ENCODE measurements around the gene SPTA1.

Gene SPTA1

GRCh38 chr1:158711098-158711497 is 24.6 kb upstream of the SPTA1 start:
- H3K27ac ChIP-seq (ENCODE audit: low read depth, low read length) = no peak overlapping the region
- H3K36me3 ChIP-seq (ENCODE audit: control insufficient read depth, low read length) = no peaks in the 10 kb centered on the region
- no peaks in the 10 kb centered on the region for H3K79me2 ChIP-seq (ENCODE audit: control insufficient read depth, low read length)
- no peak overlapping the region for H3K4me3 ChIP-seq (ENCODE audit: low read length)
- no peaks in the 10 kb centered on the region for H3K9me3 ChIP-seq (ENCODE audit: control insufficient read depth, insufficient read depth, low read length)
- H4K20me1 ChIP-seq (ENCODE audit: control insufficient read depth, insufficient read depth, low read depth, low read length) = no peaks in the 10 kb centered on the region
- H3K4me2 ChIP-seq (ENCODE audit: low read length) = no peak overlapping the region
- no peaks in the 10 kb centered on the region for H3K9me2 ChIP-seq (replicated peaks; ENCODE audit: control insufficient read depth, low read length)
- H3K4me1 ChIP-seq (ENCODE audit: control insufficient read depth, low read length) = no peaks in the 10 kb centered on the region
- no peaks in the 10 kb centered on the region for H3F3A ChIP-seq (ENCODE audit: control insufficient read depth, insufficient read depth)
- 0 out of 2 replicates have a peak, but pooled peaks cover 2% of the 10 kb centered on the region for H3K27me3 ChIP-seq (ENCODE audit: control insufficient read depth, low read length)
- no peak for TF ChIP-seq EZH2phosphoT487 (IDR thresholded peaks at IDR 0.05; ENCODE audit: borderline replicate concordance, low read length)
- TF ChIP-seq, protein P1, sequence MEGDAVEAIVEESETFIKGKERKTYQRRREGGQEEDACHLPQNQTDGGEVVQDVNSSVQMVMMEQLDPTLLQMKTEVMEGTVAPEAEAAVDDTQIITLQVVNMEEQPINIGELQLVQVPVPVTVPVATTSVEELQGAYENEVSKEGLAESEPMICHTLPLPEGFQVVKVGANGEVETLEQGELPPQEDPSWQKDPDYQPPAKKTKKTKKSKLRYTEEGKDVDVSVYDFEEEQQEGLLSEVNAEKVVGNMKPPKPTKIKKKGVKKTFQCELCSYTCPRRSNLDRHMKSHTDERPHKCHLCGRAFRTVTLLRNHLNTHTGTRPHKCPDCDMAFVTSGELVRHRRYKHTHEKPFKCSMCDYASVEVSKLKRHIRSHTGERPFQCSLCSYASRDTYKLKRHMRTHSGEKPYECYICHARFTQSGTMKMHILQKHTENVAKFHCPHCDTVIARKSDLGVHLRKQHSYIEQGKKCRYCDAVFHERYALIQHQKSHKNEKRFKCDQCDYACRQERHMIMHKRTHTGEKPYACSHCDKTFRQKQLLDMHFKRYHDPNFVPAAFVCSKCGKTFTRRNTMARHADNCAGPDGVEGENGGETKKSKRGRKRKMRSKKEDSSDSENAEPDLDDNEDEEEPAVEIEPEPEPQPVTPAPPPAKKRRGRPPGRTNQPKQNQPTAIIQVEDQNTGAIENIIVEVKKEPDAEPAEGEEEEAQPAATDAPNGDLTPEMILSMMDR (IDR thresholded peaks at IDR 0.05; ENCODE audit: low read depth, low read length, poor library complexity, severe bottlenecking) = no peak

DNA sequence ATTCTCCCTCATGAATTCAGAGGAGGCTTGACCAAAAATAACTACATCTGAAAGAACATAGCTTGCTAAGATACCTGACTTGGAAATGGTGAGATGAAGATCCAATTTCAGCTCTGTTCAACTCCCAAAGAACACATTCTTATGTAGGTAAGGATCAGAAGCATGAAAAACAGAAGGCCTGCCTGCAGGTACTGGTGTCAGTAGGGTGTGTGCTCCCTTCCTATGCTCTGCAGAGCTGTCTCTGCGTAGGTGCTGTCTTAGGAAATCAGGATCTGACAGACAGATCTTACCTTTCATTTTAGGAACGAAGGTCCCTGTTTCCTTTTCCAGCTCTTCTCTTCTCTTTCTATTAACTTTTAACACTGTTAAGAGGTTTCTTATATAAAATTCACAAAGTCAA is 19.6 kb upstream of the SPTA1 start:
- Histone ChIP-seq H3K27ac (ENCODE audit: low read depth, low read length) (no peak overlapping the region), H3K27me3 (ENCODE audit: control insufficient read depth, low read length) (peaks cover 3% of the 10 kb centered on the region; the same call in 1 of the 2 replicates), H4K20me1 (ENCODE audit: control insufficient read depth, insufficient read depth, low read depth, low read length) (no peaks in the 10 kb centered on the region), H3K4me1 (ENCODE audit: control insufficient read depth, low read length) (no peaks in the 10 kb centered on the region), H3K79me2 (ENCODE audit: control insufficient read depth, low read length) (no peaks in the 10 kb centered on the region), H3K9me3 (ENCODE audit: control insufficient read depth, insufficient read depth, low read length) (no peaks in the 10 kb centered on the region), H3K36me3 (ENCODE audit: control insufficient read depth, low read length) (no peaks in the 10 kb centered on the region), H3K9me2 (replicated peaks; ENCODE audit: control insufficient read depth, low read length) (no peaks in the 10 kb centered on the region), H3F3A (ENCODE audit: control insufficient read depth, insufficient read depth) (no peaks in the 10 kb centered on the region), H3K4me2 (ENCODE audit: low read length) (no peak overlapping the region), H3K4me3 (ENCODE audit: low read length) (no peak overlapping the region)
- TF ChIP-seq EZH2phosphoT487 (IDR thresholded peaks at IDR 0.05; ENCODE audit: borderline replicate concordance, low read length) = no peak
- TF ChIP-seq, protein P1 (IDR thresholded peaks at IDR 0.05; ENCODE audit: low read depth, low read length, poor library complexity, severe bottlenecking) = no peak

DNA sequence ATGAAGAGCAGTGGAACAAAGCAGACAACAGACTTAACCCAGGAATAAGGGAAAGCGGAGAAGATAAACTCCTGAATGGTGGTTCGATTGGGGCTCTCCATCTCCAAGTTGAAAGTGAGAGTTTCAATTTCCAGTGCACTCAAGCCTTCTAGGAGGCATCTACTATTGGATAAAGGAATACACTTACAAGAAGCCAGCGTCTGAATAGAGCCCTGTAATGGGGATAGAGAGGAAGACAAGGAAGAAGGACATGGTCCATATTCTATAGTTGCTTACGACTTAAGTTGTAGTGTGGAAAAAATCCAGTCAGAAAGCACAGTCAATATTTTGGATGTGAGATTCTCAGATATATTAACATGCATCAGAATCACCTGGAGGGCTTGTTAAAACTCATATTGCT is 14.0 kb upstream of the SPTA1 start, which contains the start of gene OR6K2:
TSS of gene OR6K2 (minus strand) at position 101 of the 400 bp plus-strand sequence. CDS start at position 101, 0 bp downstream.
- H3K4me2 ChIP-seq (ENCODE audit: low read length) = no peak within 1 kb of the TSS
- no peaks in the 10 kb centered on the region for H3K9me2 ChIP-seq (replicated peaks; ENCODE audit: control insufficient read depth, low read length)
- no peaks in the 10 kb centered on the region for H3K36me3 ChIP-seq (ENCODE audit: control insufficient read depth, low read length)
- no peaks in the 10 kb centered on the region for H3K79me2 ChIP-seq (ENCODE audit: control insufficient read depth, low read length)
- no peaks in the 10 kb centered on the region for H3K9me3 ChIP-seq (ENCODE audit: control insufficient read depth, insufficient read depth, low read length)
- H3K27me3 ChIP-seq (ENCODE audit: control insufficient read depth, low read length) = peaks cover 3% of the 10 kb centered on the region; the same call in 1 of the 2 replicates
- H3F3A ChIP-seq (ENCODE audit: control insufficient read depth, insufficient read depth) = no peaks in the 10 kb centered on the region
- H4K20me1 ChIP-seq (ENCODE audit: control insufficient read depth, insufficient read depth, low read depth, low read length) = no peaks in the 10 kb centered on the region
- H3K4me1 ChIP-seq (ENCODE audit: control insufficient read depth, low read length) = no peaks in the 10 kb centered on the region
- TF ChIP-seq, protein P1 (IDR thresholded peaks at IDR 0.05; ENCODE audit: low read depth, low read length, poor library complexity, severe bottlenecking) = no peak
- TF ChIP-seq EZH2phosphoT487 (IDR thresholded peaks at IDR 0.05; ENCODE audit: borderline replicate concordance, low read length) = no peak
- H3K27ac ChIP-seq (ENCODE audit: low read depth, low read length) = no peak within 1 kb of the TSS
- H3K4me3 ChIP-seq (ENCODE audit: low read length) = no peak within 1 kb of the TSS
